GM12892 (cell line): ENCODE data around the gene ARHGAP15.

Experiments
- POLR2A ChIP-seq: IDR thresholded peaks from 2 replicates; pipeline ENCODE4 v1.6.1; 2011; ENCODE audit warnings: low read depth, low read length, control low read depth
- POLR2AphosphoS5 ChIP-seq: IDR thresholded peaks from 2 replicates; pipeline ENCODE4 v1.6.1; 2011; ENCODE audit warnings: low read depth, low read length, control low read depth
- TAF1 ChIP-seq: IDR thresholded peaks from 2 replicates; pipeline ENCODE4 v1.6.1; 2011; ENCODE audit warnings: low read depth, mild to moderate bottlenecking, control low read depth, low read length, borderline replicate concordance

- TF ChIP-seq POLR2A = no peak
- no peak for TF ChIP-seq POLR2AphosphoS5
- no peak for TF ChIP-seq TAF1
Observed at GRCh38 chr2:143426296-143426695, 297.1 kb downstream of the ARHGAP15 start.
